Lung (tissue), 12 donors: ENCODE measurements around the gene HMGXB3. TPM values are rescaled to one million over a fixed set of nuclear protein-coding genes. Genes with fewer than 3 reads are reported as not detected.

Experiments
- ATAC-seq: fragments of 200-7000 bp; cut with Tn5 transposase; one replicate; pipeline ENCODE4 v1.9.1; 2020; ENCODE audit warnings: moderate number of reproducible peaks; ENCODE audit not compliant: insufficient read depth, low FRiP score
- DNase-seq, 3 donors: peaks; one replicate each; pipeline ENCODE4 v3.0.0-alpha.2; 2013 to 2017
- H3K27ac ChIP-seq, 2 donors: one replicate each; pipeline ENCODE4 v1.5.1; 2013; ENCODE audit warnings: mild to moderate bottlenecking in 2 of 2, moderate library complexity in 2 of 2, control low read depth in 1 of 2, inconsistent platforms in 1 of 2, low read depth in 1 of 2, low read length in 1 of 2
- H3K27me3 ChIP-seq, 3 donors: one replicate each; pipeline ENCODE4 v1.5.1; 2013; ENCODE audit warnings: low read length in 2 of 3; ENCODE audit not compliant: control insufficient read depth in 3 of 3, insufficient read depth in 3 of 3
- H3K36me3 ChIP-seq, 4 donors: one replicate each; pipeline ENCODE4 v1.5.1; 2013; ENCODE audit warnings: low read length in 4 of 4, mild to moderate bottlenecking in 1 of 4, moderate library complexity in 1 of 4; ENCODE audit not compliant: control insufficient read depth in 4 of 4, insufficient read depth in 4 of 4
- H3K4me1 ChIP-seq, 5 donors: one replicate each; pipeline ENCODE4 v1.5.1; 2013; ENCODE audit warnings: low read length in 5 of 5, mild to moderate bottlenecking in 2 of 5, moderate library complexity in 1 of 5; ENCODE audit not compliant: control insufficient read depth in 5 of 5, insufficient read depth in 5 of 5
- H3K4me3 ChIP-seq: one replicate; pipeline ENCODE4 v1.5.1; 2013; ENCODE audit warnings: mild to moderate bottlenecking, control low read depth, moderate library complexity
- H3K9ac ChIP-seq, 2 donors: one replicate each; pipeline ENCODE4 v1.5.1; 2013; ENCODE audit warnings: low read length in 2 of 2, control low read depth in 1 of 2; ENCODE audit not compliant: insufficient read depth in 1 of 2
- H3K9me3 ChIP-seq, 4 donors: one replicate each; pipeline ENCODE4 v1.5.1; 2013; ENCODE audit warnings: low read length in 3 of 4, mild to moderate bottlenecking in 1 of 4, moderate library complexity in 1 of 4; ENCODE audit not compliant: control insufficient read depth in 4 of 4, insufficient read depth in 3 of 4
- CTCF ChIP-seq: IDR thresholded peaks from 2 replicates; pipeline ENCODE4 v1.5.1; 2012; ENCODE audit warnings: mild to moderate bottlenecking; ENCODE audit errors: control extremely low read depth, extremely low read depth
- WGBS, 2 donors: extraction: QIAGEN DNeasy Blood & Tissue Kit; methylation state at CpG; one replicate each; pipeline ENCODE4 v1.1.7; 2013; 5-methylcytosine and 5-hydroxymethylcytosine counted together
- polyA plus RNA-seq, 2 donors: library from polyadenylated mRNA; stranded (reverse); fragments of 200-250 nt; gene quantifications; one replicate each; pipeline ENCODE4 v1.2.1, GENCODE V29; 2013
- total RNA-seq, 2 donors: library from RNA; depleted of rRNA in 1 of 2; stranded (reverse); fragments of >200 nt in 1 of 2; gene quantifications; one replicate each; pipeline ENCODE4 v1.2.1, GENCODE V29; 2014 to 2021
- donor health status: control.
- donor health status: control.
- donor health status: Bipolar disorder and iron deficiency.
- donor health status: healthy.
- donor health status: DM: yes; HTN: yes; CAD: no.

HMGXB3 gene
- total and polyA plus RNA-seq, 4 donors: 22.3 to 42.3 (median 30.8) TPM

- H3K4me1 ChIP-seq: peaks cover 0 to 31% (median 0%) of the 10 kb centered on the region in 5 donors
- H3K27me3 ChIP-seq: no peaks in the 10 kb centered on the region
- ATAC-seq (peak; percentile 53), DNase-seq (peak in 2 of 3 donors; percentile 27 to 53)
- peaks cover 20 to 56% (median 42%) of the 10 kb centered on the region in 4 donors for H3K36me3 ChIP-seq
- whole genome bisulfite sequencing, 2 donors: 50 to 70% methylated on average over 1 of the region's 1 CpG
- TF ChIP-seq CTCF: no peak
- H3K27ac ChIP-seq: peak overlapping the region in 1 of 2 donors; percentile 88
- H3K9me3 ChIP-seq: no peaks in the 10 kb centered on the region
- no peak overlapping the region for H3K9ac ChIP-seq
- H3K4me3 ChIP-seq: no peak overlapping the region
Observed at GRCh38 chr5:150022158-150022531, 21.6 kb downstream of the HMGXB3 start.

- Histone ChIP-seq H3K9me3 (no peaks in the 10 kb centered on the region), H3K36me3 (peaks cover 20 to 56% (median 38%) of the 10 kb centered on the region in 4 donors), H3K9ac (no peak overlapping the region), H3K4me1 (peaks cover 0 to 31% (median 0%) of the 10 kb centered on the region in 5 donors), H3K27me3 (no peaks in the 10 kb centered on the region), H3K4me3 (no peak overlapping the region), H3K27ac (peak overlapping the region; percentile 22 to 88)
- 74 to 78% methylated on average over 2 of the region's 2 CpGs for WGBS, 2 donors
- ATAC-seq: no peak
- DNase-seq: peak in 2 of 3 donors; percentile 6 to 46
- no peak for TF ChIP-seq CTCF
Observed at GRCh38 chr5:150022681-150023080, 22.1 kb downstream of the HMGXB3 start.

GRCh38 chr5:150023136-150023535 is 22.6 kb downstream of the HMGXB3 start:
- peak overlapping the region; percentile 22 to 88 for H3K27ac ChIP-seq
- H3K4me3 ChIP-seq: no peak overlapping the region
- ATAC-seq: no peak
- H3K9me3 ChIP-seq: no peaks in the 10 kb centered on the region
- WGBS, 2 donors: 91 to 96% methylated on average over 1 of the region's 1 CpG
- DNase-seq: no peak
- H3K9ac ChIP-seq: no peak overlapping the region
- TF ChIP-seq CTCF: no peak
- peaks cover 18 to 56% (median 39%) of the 10 kb centered on the region in 4 donors for H3K36me3 ChIP-seq
- H3K27me3 ChIP-seq: no peaks in the 10 kb centered on the region
- peaks cover 0 to 31% (median 0%) of the 10 kb centered on the region in 5 donors for H3K4me1 ChIP-seq
